GM12872 (cell line): ENCODE measurements around the gene LIAS.

Experiments used
- TF ChIP-seq, protein P1 (sequence below): IDR thresholded peaks from 3 replicates; pipeline ENCODE4 v1.5.1; 2011; ENCODE audit warnings: low read depth, mild to moderate bottlenecking, low read length, moderate library complexity; ENCODE audit not compliant: insufficient read depth

The LIAS gene

GRCh38 chr4:39514888-39515401 is 56.1 kb downstream of the LIAS start:
- TF ChIP-seq, protein P1, sequence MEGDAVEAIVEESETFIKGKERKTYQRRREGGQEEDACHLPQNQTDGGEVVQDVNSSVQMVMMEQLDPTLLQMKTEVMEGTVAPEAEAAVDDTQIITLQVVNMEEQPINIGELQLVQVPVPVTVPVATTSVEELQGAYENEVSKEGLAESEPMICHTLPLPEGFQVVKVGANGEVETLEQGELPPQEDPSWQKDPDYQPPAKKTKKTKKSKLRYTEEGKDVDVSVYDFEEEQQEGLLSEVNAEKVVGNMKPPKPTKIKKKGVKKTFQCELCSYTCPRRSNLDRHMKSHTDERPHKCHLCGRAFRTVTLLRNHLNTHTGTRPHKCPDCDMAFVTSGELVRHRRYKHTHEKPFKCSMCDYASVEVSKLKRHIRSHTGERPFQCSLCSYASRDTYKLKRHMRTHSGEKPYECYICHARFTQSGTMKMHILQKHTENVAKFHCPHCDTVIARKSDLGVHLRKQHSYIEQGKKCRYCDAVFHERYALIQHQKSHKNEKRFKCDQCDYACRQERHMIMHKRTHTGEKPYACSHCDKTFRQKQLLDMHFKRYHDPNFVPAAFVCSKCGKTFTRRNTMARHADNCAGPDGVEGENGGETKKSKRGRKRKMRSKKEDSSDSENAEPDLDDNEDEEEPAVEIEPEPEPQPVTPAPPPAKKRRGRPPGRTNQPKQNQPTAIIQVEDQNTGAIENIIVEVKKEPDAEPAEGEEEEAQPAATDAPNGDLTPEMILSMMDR, result no peak

GRCh38 chr4:39516407-39516966 is 57.6 kb downstream of the LIAS start:
- TF ChIP-seq, protein P1, result no peak

DNA sequence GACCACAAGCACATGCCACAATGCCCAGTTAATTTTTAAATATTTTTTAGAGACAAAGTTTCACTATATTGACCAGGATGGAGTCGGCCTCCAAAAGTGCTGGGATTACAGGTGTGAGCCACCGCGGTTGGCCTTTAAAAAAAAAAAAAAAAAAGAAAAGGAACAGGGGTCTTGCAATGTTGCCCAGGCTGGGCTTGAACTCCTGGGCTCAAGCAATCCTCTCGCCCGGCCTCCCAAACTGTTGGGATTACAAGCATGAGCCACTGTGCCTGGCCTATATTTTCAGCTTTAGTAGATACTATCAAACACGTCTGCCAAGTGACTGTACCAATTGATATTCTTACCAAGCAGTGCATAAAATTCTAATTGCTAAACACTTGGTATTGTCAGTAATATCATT is 59.6 kb downstream of the LIAS start:
- TF ChIP-seq, protein P1, result no peak

GRCh38 chr4:39521253-39521919 is 62.5 kb downstream of the LIAS start:
- TF ChIP-seq, protein P1, result no peak

DNA sequence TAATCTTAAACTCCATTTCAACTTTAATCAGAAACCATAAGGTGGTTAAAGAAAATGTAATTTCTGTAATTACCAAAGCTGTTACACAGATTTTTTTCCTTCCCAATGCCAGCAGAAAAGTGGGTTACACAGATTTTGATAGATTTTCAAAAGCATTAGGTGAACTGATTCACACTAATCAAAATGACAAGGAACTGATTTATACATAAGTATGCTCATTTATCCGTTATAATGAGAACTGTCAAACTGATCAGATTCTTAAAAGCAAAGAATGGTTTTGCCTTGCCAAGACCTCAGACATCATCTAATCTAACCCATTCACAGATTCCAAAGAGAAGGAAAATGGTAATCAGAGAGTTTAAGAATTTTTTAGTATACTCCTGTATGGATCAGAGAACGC is 63.2 kb downstream of the LIAS start:
- TF ChIP-seq, protein P1, result no peak

DNA sequence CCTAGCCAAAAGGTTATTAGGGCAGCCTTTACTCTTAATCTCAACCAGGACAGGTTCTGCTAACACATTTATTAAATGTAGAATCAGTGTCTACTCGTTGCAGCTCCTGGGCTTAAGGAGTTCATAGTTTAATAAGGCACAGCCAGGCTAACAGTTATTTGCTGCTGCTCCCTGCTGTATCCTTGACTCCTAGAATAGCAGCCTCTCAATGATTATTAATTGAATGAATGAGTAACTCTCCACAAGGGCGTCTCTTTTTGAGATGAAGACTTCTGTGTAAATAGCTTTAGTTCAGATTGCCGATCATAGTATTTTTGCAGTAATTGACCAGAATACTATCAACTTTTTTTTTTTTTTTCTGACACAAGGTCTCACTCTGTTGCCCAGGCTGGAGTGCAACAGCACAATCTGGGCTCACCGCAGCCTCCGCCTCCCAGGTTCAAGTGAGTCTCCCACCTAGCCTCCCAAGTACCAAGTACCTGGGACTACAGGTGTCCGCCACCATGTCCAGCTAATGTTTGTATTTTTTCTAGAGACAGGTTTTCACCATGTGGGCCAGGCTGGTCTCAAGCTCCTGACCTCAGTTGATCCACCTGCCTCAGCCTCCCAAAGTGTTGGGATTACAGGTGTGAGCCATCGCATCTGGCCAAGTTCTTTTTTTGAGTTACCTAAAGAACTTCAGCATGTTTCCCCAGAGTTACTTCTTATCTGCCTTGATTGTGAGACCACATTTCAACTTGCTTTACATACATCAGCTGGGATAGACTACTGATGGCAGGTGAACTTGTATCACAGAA is 65.5 kb downstream of the LIAS start:
- TF ChIP-seq, protein P1, result no peak
